Eye (tissue), 1 donor: ENCODE measurements around the gene EDARADD.
"Not testable (repeated sequence)": the region's sequence is repeated elsewhere in the genome, so short reads cannot be mapped to it uniquely, and the experiment has no call there.

Experiments used
- DNase-seq: peaks from one replicate; pipeline ENCODE4 v3.0.0-alpha.2; 2015

The EDARADD gene

DNA sequence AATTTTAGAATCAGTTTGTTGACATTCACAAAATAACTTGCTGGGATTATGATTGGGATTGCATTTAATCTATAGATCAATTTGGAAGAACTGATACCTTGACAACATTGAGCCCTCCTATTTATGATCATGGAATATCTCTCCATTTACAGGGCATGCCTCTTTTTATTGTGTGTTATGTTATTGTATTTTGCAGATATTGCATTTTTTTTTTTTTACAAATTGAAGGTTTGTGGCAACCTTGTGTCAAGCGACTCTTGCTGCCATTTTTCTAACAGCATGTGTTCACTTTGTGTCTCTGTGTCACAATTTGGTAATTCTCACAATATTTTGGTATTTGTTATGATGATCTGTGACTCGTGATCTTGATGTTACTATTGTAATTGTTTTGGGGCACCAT is 46.3 kb downstream of the EDARADD start:
- no peak for DNase-seq

GRCh38 chr1:236450779-236451178 is 56.7 kb downstream of the EDARADD start:
- DNase-seq = no peak

GRCh38 chr1:236451796-236452373 is 57.8 kb downstream of the EDARADD start:
- no peak for DNase-seq

- DNase-seq = peak; percentile 19
These were observed 61.2 kb downstream of the EDARADD start for GRCh38 chr1:236455243-236455642.

GRCh38 chr1:236457775-236458174 is 63.7 kb downstream of the EDARADD start:
- no peak for DNase-seq

- no peak for DNase-seq
These were observed 64.9 kb downstream of the EDARADD start for GRCh38 chr1:236458996-236459395.

GRCh38 chr1:236460103-236460502 is 66.0 kb downstream of the EDARADD start:
- DNase-seq = no peak

- not testable (repeated sequence) for DNase-seq
These were observed 70.1 kb downstream of the EDARADD start for GRCh38 chr1:236464197-236464596.

- DNase-seq = no peak
These were observed 71.3 kb downstream of the EDARADD start for GRCh38 chr1:236465231-236465958.

DNA sequence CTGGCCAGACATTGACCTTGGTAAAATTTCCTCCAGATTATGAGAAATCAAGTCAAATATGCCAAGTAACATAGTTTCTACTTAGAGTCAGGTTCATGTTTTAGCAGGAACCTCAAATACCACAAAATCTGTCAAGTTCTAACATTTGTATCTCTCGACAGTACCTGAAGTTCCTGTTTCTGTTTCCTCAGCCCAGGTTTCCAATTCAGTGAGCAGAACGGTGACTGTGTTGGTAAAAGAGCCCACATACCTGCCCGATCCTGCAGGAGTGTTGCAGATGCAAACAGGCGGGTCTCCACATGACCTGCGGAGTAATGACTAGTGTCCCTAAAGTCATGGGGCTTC is 71.8 kb downstream of the EDARADD start:
- DNase-seq = peak; percentile 46

GRCh38 chr1:236467327-236467641 is 73.2 kb downstream of the EDARADD start:
- no peak for DNase-seq

DNA sequence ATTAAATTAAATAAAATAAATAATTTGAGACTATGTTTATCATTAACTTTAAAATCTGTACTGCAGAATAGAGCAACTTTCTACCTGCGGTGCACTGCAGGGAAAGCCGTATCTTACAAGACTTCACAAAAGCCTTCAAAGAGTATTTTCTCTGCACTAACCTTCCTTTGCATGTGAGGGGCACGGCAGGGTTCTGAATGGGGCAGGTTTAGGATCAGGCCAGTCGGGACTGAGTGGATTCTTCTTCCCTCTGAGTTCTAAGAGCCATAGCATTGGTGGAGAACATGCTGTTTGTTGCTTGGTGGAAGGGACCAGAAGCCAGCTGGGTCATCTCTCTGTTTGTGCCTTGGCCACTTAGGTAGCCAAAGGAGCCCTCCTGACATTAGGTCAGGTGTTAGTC is 74.5 kb downstream of the EDARADD start:
- DNase-seq = no peak

DNA sequence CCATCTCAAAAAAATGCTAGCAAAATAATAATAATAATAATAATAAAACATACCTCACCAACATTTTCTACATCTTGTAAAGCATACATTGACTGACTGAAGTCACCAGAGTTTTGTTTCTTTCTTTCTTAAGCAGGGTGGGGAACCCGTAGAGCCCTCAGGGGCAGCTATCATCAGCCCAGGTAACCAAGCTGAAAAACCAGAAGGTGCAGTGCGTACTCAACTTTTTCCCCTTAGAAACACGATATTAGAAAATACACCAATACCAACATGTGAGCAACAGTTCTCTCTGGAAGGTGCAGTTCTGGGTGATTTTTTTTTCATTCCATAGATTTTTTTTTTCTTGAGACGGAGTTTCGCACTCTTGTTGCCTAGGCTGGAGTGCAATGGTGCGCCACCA is 75.4 kb downstream of the EDARADD start:
- no peak for DNase-seq

DNA sequence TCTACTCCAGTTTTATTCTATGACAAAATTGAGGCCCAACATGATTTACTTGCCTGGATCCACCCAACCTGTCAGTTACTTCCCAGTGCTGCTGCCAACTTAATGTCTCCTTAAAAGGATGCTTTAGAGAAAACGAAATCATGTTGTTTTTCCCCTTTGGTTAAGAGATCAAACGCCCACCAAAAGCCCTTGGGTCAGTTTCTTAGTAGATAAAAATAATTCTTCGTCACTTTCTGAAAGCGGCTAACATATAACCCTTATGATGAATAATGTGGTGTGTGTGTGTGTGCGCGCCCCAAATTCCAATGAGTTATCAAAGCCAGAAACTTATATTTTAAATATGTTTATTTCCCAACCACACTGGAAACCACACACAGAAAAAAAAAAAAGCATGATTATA is 77.0 kb downstream of the EDARADD start:
- no peak for DNase-seq

DNA sequence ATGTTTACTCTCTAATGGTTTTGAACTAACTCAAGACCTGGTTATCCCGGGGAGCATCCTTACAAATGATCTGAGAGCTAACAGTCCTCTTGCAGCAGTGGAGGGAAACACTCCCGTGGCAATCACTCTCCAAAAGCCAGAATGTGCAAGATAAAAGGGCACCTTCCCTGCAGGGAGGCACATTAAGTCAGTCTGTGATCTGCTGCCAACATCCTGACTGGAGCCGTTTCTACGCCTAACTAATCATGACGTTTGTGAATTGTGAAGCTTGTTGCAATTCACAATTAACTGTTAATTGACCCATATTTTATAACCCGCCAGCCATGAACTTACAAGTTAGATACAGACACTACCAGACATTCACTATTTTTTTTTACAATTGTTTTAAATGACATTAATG is 77.6 kb downstream of the EDARADD start:
- peak; percentile 71 for DNase-seq

DNA sequence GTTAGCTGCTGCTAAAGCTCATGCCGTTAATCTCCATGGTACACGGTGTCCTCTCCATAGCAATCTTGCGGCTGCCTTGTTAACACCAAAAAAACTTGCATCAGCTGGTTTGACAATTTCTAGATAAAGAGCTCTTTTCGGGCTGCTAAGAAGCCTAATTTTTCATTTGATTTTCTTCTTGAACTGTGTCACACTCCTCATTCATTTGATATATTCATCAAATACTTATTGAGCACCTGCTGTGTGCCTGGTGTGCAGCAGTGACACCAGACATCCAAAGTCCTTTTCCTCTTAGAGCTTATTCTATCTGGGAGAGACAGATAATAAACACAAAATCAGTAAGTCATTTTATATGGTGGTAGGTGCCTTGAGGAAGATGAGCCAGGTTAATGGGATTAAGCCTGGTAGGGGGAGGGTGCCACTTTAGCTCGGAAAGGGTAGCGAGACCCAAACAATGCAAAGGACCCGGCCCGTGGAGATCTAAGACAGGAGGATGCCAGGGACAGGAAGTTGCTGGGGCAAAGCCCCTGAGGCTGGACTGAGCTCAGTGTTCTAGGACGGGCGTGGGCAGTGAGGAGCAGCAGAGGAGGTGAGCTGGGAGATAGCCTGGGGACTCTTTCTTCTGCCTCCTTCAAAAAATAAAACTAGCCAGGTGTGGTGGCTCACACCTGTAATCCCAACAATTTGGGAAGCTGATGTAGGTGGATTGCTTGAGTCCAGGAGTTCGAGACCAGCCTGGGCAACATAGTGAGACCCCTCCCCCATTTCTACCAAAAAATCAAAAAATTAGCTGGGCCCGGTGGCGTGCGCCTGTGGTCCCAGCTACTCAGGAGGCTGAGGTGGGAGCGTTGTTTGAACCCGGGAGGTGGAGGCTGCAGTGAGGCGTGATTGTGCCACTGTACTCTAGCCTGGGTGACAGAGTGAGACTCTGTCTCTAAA is 79.0 kb downstream of the EDARADD start:
- DNase-seq = no peak

DNA sequence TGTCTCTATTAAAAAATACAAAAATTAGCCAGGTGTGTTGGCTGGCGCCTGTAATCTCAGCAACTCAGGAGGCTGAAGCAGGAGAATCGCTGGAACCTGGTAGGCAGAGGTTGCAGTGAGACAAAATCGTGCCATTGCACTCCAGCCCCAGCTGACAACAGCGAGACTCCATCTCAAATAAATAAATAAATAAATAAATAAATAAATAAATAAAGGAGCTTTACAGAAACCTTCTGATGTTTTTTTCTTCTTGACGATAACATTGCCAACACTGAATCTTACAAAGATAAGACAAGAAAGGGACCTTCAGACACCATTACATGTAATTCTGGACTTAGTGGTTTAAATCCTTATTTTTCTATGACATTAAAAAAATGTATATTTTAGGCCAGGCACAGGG is 81.9 kb downstream of the EDARADD start:
- DNase-seq = no peak

GRCh38 chr1:236480758-236481436 is 86.8 kb downstream of the EDARADD start:
- peak; percentile 35 for DNase-seq

DNA sequence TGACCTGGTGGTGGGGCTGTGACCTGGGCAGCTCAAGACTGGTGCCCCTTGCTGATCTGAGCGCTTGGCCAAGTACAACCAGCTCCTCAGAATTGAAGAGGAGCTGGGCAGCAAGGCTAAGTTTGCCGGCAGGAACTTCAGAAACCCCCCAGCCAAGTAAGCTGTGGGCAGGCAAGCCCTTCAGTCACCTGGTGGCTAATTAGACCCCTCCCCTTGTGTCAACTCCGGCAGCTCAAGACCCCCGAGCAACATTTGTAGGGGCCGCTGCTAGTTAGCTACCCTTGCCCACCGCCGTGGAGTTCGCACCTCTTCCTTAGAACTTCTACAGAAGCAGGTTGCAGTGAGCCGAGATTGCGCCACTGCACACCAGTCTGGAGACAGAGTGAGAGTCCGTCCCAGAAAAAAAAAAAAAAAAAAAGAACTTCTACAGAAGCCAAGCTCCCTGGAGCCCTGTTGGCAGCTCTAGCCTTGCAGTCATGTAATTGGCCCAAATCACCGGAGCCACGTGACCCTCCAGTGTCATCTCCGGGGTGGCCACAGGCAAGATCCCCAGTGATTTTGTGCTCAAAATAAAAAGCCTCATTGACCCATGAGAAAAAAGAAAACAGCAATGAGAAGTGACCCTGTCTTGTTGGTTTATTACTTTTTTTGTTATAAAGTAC is 90.4 kb downstream of the EDARADD start:
- no peak for DNase-seq

DNA sequence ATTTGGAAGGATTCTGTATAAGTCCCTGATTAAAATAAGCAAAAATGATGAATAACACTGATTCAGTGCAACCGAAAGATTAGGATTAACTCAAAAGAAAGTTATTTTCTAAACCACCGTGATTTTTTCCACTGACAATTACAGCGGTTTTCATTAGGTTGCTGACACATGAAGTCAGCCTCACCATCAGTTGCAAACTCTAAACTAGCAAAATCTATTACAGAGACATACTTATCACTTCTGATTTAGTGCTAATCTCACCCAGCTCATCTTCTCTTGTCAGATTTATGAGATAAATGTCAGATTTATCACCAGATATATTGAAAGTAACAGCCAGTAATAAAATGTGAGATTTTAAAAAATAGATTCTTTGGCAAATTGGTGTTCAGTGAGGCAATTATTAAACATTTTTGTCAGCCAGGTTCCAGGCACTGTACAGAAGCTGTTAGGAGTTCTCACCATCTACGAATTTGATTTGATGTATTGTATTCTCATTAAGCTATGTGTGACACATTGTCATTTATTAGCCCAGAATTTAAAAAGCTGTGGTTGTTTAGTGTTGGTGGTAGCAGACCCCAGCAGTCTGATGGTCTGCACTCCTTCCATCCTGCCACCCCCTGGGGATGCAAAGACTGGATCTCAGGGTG is 92.4 kb downstream of the EDARADD start:
- DNase-seq = peak; percentile 22

DNA sequence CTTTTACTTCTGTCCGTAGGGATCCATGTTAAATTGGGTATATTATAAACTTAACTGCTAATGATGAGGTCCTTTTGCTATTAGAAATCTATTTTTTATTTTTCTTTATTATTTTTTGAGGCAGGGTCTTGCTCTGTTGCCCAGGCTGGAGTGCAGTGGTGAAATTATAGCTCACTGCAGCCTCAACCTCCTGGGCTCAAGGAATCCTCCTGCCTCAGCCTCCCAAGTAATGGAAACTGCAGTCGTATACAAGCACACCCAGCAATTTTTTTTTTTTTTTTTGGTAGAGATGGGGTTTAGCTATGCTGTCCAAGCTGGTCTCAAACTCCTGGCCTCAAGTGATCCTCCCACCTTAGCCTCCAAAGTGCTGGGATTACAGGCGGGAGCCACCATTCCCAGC is 95.1 kb downstream of the EDARADD start:
- not testable (repeated sequence) for DNase-seq

GRCh38 chr1:236489710-236490377 is 95.8 kb downstream of the EDARADD start:
- DNase-seq = peak; percentile 85
